Measurements from ENCODE around the gene BEST1. TPM values are rescaled to one million over a fixed set of nuclear protein-coding genes. Genes with fewer than 3 reads are reported as not detected.

Gene BEST1
- total and polyA plus RNA-seq, 9 donors, result 1.0 to 17.8 (median 4.2) TPM

GRCh38 chr11:61980783-61981541, 30.8 kb downstream of the BEST1 start:
- Histone ChIP-seq H3K4me1 (ENCODE audit: insufficient read depth) (peaks cover 3% of the 10 kb centered on the region), H3K27me3 (no peaks in the 10 kb centered on the region), H3K27ac (no peak overlapping the region), H3K36me3 (no peaks in the 10 kb centered on the region), H3K4me3 (no peak overlapping the region), H3K9me3 (no peaks in the 10 kb centered on the region)
- intact Hi-C loops (cut with DNase I), result no loop called here
- peak in 1 of 5 donors; percentile 10 for DNase-seq
- 83 to 89% (median 84%) methylated on average over 10 of the region's 10 CpGs for WGBS, 3 donors
- TF ChIP-seq EP300 (IDR thresholded peaks at IDR 0.05) (no peak), POLR2A (IDR thresholded peaks at IDR 0.05) (no peak), CTCF (IDR thresholded peaks at IDR 0.05) (no peak)

- DNase-seq, result peak in 1 of 5 donors; percentile 25
- no peak for TF ChIP-seq CTCF (IDR thresholded peaks at IDR 0.05)
- no peak for TF ChIP-seq EP300 (IDR thresholded peaks at IDR 0.05)
- TF ChIP-seq POLR2A (IDR thresholded peaks at IDR 0.05), result no peak
- peaks cover 3% of the 10 kb centered on the region for H3K4me1 ChIP-seq (ENCODE audit: insufficient read depth)
- no peak overlapping the region for H3K4me3 ChIP-seq
- no peaks in the 10 kb centered on the region for H3K36me3 ChIP-seq
- intact Hi-C loops (cut with DNase I), result no loop called here
- 75 to 87% (median 82%) methylated on average over 1 of the region's 1 CpG for WGBS, 3 donors
- H3K27me3 ChIP-seq, result no peaks in the 10 kb centered on the region
- no peak overlapping the region for H3K27ac ChIP-seq
- H3K9me3 ChIP-seq, result no peaks in the 10 kb centered on the region
Observed at GRCh38 chr11:61983419-61983818, 33.3 kb downstream of the BEST1 start.

GRCh38 chr11:61985869-61986268, 35.7 kb downstream of the BEST1 start:
- intact Hi-C loops (cut with DNase I), result no loop called here

GRCh38 chr11:61994981-61995380, 44.8 kb downstream of the BEST1 start:
- no peaks in the 10 kb centered on the region for H3K9me3 ChIP-seq
- no peak for DNase-seq
- no peak for TF ChIP-seq EP300 (IDR thresholded peaks at IDR 0.05)
- no peak for TF ChIP-seq CTCF (IDR thresholded peaks at IDR 0.05)
- TF ChIP-seq POLR2A (IDR thresholded peaks at IDR 0.05), result no peak
- 87 to 88% (median 88%) methylated on average over 3 of the region's 3 CpGs for WGBS, 3 donors
- intact Hi-C loops (cut with DNase I), result no loop called here
- no peaks in the 10 kb centered on the region for H3K27me3 ChIP-seq
- H3K27ac ChIP-seq, result no peak overlapping the region
- no peak overlapping the region for H3K4me3 ChIP-seq
- H3K36me3 ChIP-seq, result no peaks in the 10 kb centered on the region
- no peaks in the 10 kb centered on the region for H3K4me1 ChIP-seq (ENCODE audit: insufficient read depth)

More at GRCh38 chr11:61985869-61986268, 35.7 kb downstream of the BEST1 start:
- Histone ChIP-seq H3K27me3 (no peaks in the 10 kb centered on the region), H3K36me3 (no peaks in the 10 kb centered on the region), H3K4me3 (no peak overlapping the region), H3K27ac (no peak overlapping the region), H3K4me1 (ENCODE audit: insufficient read depth) (no peaks in the 10 kb centered on the region), H3K9me3 (no peaks in the 10 kb centered on the region)
- TF ChIP-seq CTCF (IDR thresholded peaks at IDR 0.05) (no peak), EP300 (IDR thresholded peaks at IDR 0.05) (no peak), POLR2A (IDR thresholded peaks at IDR 0.05) (no peak)
- no peak for DNase-seq
- WGBS, 3 donors, result 69 to 75% (median 71%) methylated on average over 5 of the region's 5 CpGs
